Naive thymus-derived CD4-positive, alpha-beta T cell (primary cell): Measurements from ENCODE around the gene INTS1. TPM values are rescaled to one million over a fixed set of nuclear protein-coding genes. Genes with fewer than 3 reads are reported as not detected.

Source experiments
- ATAC-seq: fragments of 150-1000 bp; cut with Tn5 transposase; 2 replicates; pipeline ENCODE4 v1.10.0; 2021; ENCODE audit warnings: mild to moderate bottlenecking, moderate library complexity
- CTCF ChIA-PET: fragments of 350-600 bp; sonication (Branson Sonifier 250); formaldehyde crosslinking; loops from one replicate; lab custom pipeline; 2021; ENCODE audit warnings: antibody characterized with exemption; lab: Charles Lee
- POLR2A ChIA-PET: fragments of 350-600 bp; sonication (Branson Sonifier 250); formaldehyde crosslinking; loops from one replicate; lab custom pipeline; 2021; ENCODE audit warnings: antibody characterized with exemption, inconsistent platforms; lab: Charles Lee
- DNase-seq, 9 donors: peaks; one replicate each; pipeline versions ENCODE4 v3.0.0 to v3.0.0-alpha.2; 2020 to 2022; ENCODE audit warnings: mixed read lengths in 1 of 9
- H3K27ac ChIP-seq: one replicate; pipeline ENCODE4 v1.7.0; 2013; ENCODE audit warnings: mild to moderate bottlenecking, low read depth, low read length, moderate library complexity
- H3K27me3 ChIP-seq, 2 donors: one replicate each; pipeline ENCODE4 v1.7.0; 2013; ENCODE audit warnings: low read length in 2 of 2, mild to moderate bottlenecking in 2 of 2, moderate library complexity in 2 of 2; ENCODE audit not compliant: control insufficient read depth in 2 of 2, insufficient read depth in 2 of 2
- H3K36me3 ChIP-seq, 3 experiments: 1 replicate in 2 of 3; 2 replicates in 1 of 3; pipeline ENCODE4 v1.7.0; 2013; ENCODE audit warnings: low read length in 3 of 3, mild to moderate bottlenecking in 3 of 3, moderate library complexity in 1 of 3; ENCODE audit not compliant: insufficient read depth in 3 of 3, control insufficient read depth in 2 of 3
- H3K4me1 ChIP-seq, 2 donors: one replicate each; pipeline ENCODE4 v1.7.0; 2013; ENCODE audit warnings: low read length in 2 of 2, mild to moderate bottlenecking in 2 of 2, moderate library complexity in 1 of 2; ENCODE audit not compliant: control insufficient read depth in 2 of 2, insufficient read depth in 2 of 2
- H3K4me3 ChIP-seq: 2 replicates; pipeline ENCODE4 v1.7.0; 2013; ENCODE audit warnings: mild to moderate bottlenecking, low read length
- H3K9me3 ChIP-seq, 3 experiments: 1 replicate in 2 of 3; 2 replicates in 1 of 3; pipeline ENCODE4 v1.7.0; 2013; ENCODE audit warnings: low read length in 3 of 3; ENCODE audit not compliant: control insufficient read depth in 2 of 3
- H3K27ac Mint-ChIP-seq, 9 donors: one replicate each; pipeline ENCODE4 v1.8.0; 2020 to 2022; ENCODE audit warnings: mixed read lengths in 9 of 9, mild to moderate bottlenecking in 8 of 9, moderate library complexity in 5 of 9, inconsistent platforms in 2 of 9
- H3K27me3 Mint-ChIP-seq, 5 donors: one replicate each; pipeline ENCODE4 v1.8.0; 2021 to 2022; ENCODE audit warnings: mixed read lengths in 5 of 5, mild to moderate bottlenecking in 1 of 5
- H3K36me3 Mint-ChIP-seq, 5 donors: one replicate each; pipeline ENCODE4 v1.8.0; 2020 to 2022; ENCODE audit warnings: mixed read lengths in 5 of 5, mild to moderate bottlenecking in 3 of 5, inconsistent platforms in 1 of 5
- H3K4me1 Mint-ChIP-seq, 7 donors: one replicate each; pipeline ENCODE4 v1.8.0; 2020 to 2022; ENCODE audit warnings: mixed read lengths in 7 of 7, mild to moderate bottlenecking in 3 of 7, inconsistent platforms in 1 of 7
- H3K4me3 Mint-ChIP-seq, 10 donors: one replicate each; pipeline ENCODE4 v1.8.0; 2020 to 2022; ENCODE audit warnings: mild to moderate bottlenecking in 10 of 10, mixed read lengths in 10 of 10, moderate library complexity in 6 of 10, inconsistent platforms in 2 of 10
- H3K9me3 Mint-ChIP-seq, 11 donors: one replicate each; pipeline ENCODE4 v1.8.0; 2020 to 2022; ENCODE audit warnings: mixed read lengths in 11 of 11, mild to moderate bottlenecking in 4 of 11, inconsistent platforms in 1 of 11, moderate library complexity in 1 of 11
- intact Hi-C, 2 donors: fragments of 100-400 bp; cut with micrococcal nuclease; formaldehyde crosslinking; loops; one replicate each; pipeline ENCODE4 v1.15.1; 2023
- polyA plus RNA-seq, 2 donors: library from polyadenylated mRNA; unstranded; fragments of 300-500 nt; fragmentation: Illumina TruSeq; gene quantifications; one replicate each; pipeline ENCODE4 v1.2.3, GENCODE V29; 2021
- total RNA-seq, 6 experiments: library from RNA in 5 of 6; stranded (reverse) in 5 of 6; gene quantifications; 1 replicate in 5 of 6; 2 replicates in 1 of 6; pipeline ENCODE4 v1.2.3 and lab custom pipeline; 2021 to 2026

INTS1 gene
- total and polyA plus RNA-seq, 7 experiments from 2014 or later = 15.1 to 157 (median 103) TPM

- ATAC-seq (peak; percentile 15), DNase-seq (no peak)
- ChIA-PET POLR2A (no interaction called here), CTCF (no interaction called here)
- Histone ChIP-seq H3K9me3 (no peaks in the 10 kb centered on the region), H3K4me3 (no peak overlapping the region), H3K36me3 (peaks cover 0 to 40% (median 0%) of the 10 kb centered on the region in 3 experiments), H3K27ac (no peak overlapping the region), H3K4me1 (no peaks in the 10 kb centered on the region), H3K27me3 (no peaks in the 10 kb centered on the region)
- intact Hi-C loops = no loop called here
- Mint-ChIP-seq H3K4me3 (no peak overlapping the region), H3K4me1 (peaks cover 0 to 8% (median 4%) of the 10 kb centered on the region in 7 donors), H3K27me3 (no peaks in the 10 kb centered on the region), H3K27ac (no peak overlapping the region), H3K9me3 (no peaks in the 10 kb centered on the region), H3K36me3 (peaks cover 0 to 4% (median 0%) of the 10 kb centered on the region in 5 donors)
Observed at GRCh38 chr7:1545417-1546246, 41.4 kb upstream of the INTS1 start.

DNA sequence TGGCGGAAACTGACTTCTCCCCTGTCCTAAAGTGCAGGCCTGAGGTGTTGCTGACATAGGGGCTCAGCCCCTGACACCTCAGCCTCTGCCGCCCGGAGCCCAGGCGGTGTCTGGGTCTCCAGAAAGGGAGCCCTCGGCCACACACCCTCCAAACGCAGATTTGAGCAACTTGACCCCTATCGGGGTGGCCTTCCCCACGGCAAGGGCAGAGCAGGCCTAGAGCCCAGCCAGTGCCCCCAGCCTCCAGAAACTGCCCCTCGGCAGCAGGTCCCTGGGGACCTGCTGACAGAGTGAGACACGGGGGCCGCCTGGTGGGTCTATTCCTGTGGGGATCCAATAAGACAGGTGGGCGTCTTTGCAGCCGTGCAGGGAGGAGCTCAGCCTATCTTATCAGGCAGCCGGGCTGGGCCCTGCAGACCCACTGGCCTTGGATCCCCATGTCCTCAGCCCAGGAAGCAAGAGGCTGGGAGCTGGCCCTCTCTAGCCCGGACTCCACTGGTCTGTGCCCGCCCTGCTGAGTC, 40.8 kb upstream of the INTS1 start:
- Histone ChIP-seq H3K4me1 (no peaks in the 10 kb centered on the region), H3K27me3 (no peaks in the 10 kb centered on the region), H3K27ac (no peak overlapping the region), H3K9me3 (no peaks in the 10 kb centered on the region), H3K36me3 (peaks cover 0 to 46% (median 0%) of the 10 kb centered on the region in 3 experiments), H3K4me3 (no peak overlapping the region)
- no peak for DNase-seq
- H3K27me3 Mint-ChIP-seq = no peaks in the 10 kb centered on the region
- CTCF ChIA-PET = no interaction called here
- H3K27ac Mint-ChIP-seq = peak overlapping the region in 3 of 9 donors; percentile 5 to 52 (median 28)
- H3K4me3 Mint-ChIP-seq = no peak overlapping the region
- H3K36me3 Mint-ChIP-seq = peaks cover 0 to 4% (median 0%) of the 10 kb centered on the region in 5 donors
- no peak for ATAC-seq
- intact Hi-C loops = no loop called here
- no peaks in the 10 kb centered on the region for H3K9me3 Mint-ChIP-seq
- H3K4me1 Mint-ChIP-seq = peaks cover 0 to 8% (median 4%) of the 10 kb centered on the region in 7 donors
- POLR2A ChIA-PET = no interaction called here

- Mint-ChIP-seq H3K4me3 (no peak overlapping the region), H3K9me3 (no peaks in the 10 kb centered on the region), H3K36me3 (peaks cover 0 to 4% (median 0%) of the 10 kb centered on the region in 5 donors), H3K27me3 (no peaks in the 10 kb centered on the region), H3K4me1 (peaks cover 0 to 8% (median 4%) of the 10 kb centered on the region in 7 donors), H3K27ac (peak overlapping the region in 2 of 9 donors; percentile 5 to 28)
- H3K27ac ChIP-seq = no peak overlapping the region
- intact Hi-C loops = no loop called here
- no peaks in the 10 kb centered on the region for H3K9me3 ChIP-seq
- ATAC-seq = peak; percentile 14
- peaks cover 0 to 52% (median 0%) of the 10 kb centered on the region in 3 experiments for H3K36me3 ChIP-seq
- no peaks in the 10 kb centered on the region for H3K27me3 ChIP-seq
- ChIA-PET POLR2A (no interaction called here), CTCF (interaction anchor here (0.7 to 0.8 kb wide), 2 partner anchors 10 to 11 kb away, joined by 3 read pairs; partner anchors contain the start of gene TMEM184A)
- H3K4me1 ChIP-seq = no peaks in the 10 kb centered on the region
- H3K4me3 ChIP-seq = no peak overlapping the region
- no peak for DNase-seq
Observed at GRCh38 chr7:1544178-1544895, 40.1 kb upstream of the INTS1 start.

DNA sequence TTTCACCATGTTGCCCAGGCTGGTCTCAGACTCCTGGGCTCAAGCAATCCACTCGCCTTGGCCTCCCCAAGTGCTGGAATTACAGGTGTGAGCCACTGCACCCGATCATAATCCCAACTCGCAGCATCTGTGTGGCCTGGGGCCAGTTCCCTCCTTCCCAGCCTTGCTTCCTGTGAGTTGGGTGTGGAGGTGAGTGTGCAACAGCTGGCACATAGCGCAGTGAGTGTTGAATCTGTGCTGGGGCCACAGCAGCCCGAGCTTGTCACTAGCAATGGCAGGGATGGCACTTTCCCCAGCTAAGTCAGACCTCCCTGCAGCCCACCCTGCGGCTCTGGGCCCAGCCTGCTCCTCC, 39.6 kb upstream of the INTS1 start:
- H3K9me3 ChIP-seq = no peaks in the 10 kb centered on the region
- no peak overlapping the region for H3K4me3 Mint-ChIP-seq
- no peak overlapping the region for H3K27ac ChIP-seq
- POLR2A ChIA-PET = no interaction called here
- no peak for DNase-seq
- H3K27me3 ChIP-seq = no peaks in the 10 kb centered on the region
- peak; percentile 1 for ATAC-seq
- no peaks in the 10 kb centered on the region for H3K4me1 ChIP-seq
- no peak overlapping the region for H3K4me3 ChIP-seq
- no peaks in the 10 kb centered on the region for H3K9me3 Mint-ChIP-seq
- peaks cover 0 to 57% (median 0%) of the 10 kb centered on the region in 3 experiments for H3K36me3 ChIP-seq
- peaks cover 0 to 5% (median 4%) of the 10 kb centered on the region in 7 donors for H3K4me1 Mint-ChIP-seq
- H3K27me3 Mint-ChIP-seq = no peaks in the 10 kb centered on the region
- CTCF ChIA-PET = interaction anchor here (0.7 to 0.8 kb wide), 2 partner anchors 9 to 12 kb away, joined by 3 read pairs; partner anchors contain the start of gene TMEM184A
- H3K27ac Mint-ChIP-seq = no peak overlapping the region
- intact Hi-C loops = no loop called here
- H3K36me3 Mint-ChIP-seq = peaks cover 0 to 4% (median 0%) of the 10 kb centered on the region in 5 donors

GRCh38 chr7:1542841-1543747, 38.9 kb upstream of the INTS1 start:
- no peak for DNase-seq
- Histone ChIP-seq H3K4me3 (no peak overlapping the region), H3K36me3 (peaks cover 0 to 62% (median 0%) of the 10 kb centered on the region in 3 experiments), H3K27me3 (no peaks in the 10 kb centered on the region), H3K9me3 (no peaks in the 10 kb centered on the region), H3K4me1 (no peaks in the 10 kb centered on the region), H3K27ac (no peak overlapping the region)
- Mint-ChIP-seq H3K4me3 (no peak overlapping the region), H3K4me1 (peaks cover 0 to under 1% (median 0%) of the 10 kb centered on the region in 7 donors), H3K27ac (no peak overlapping the region), H3K27me3 (no peaks in the 10 kb centered on the region), H3K9me3 (no peaks in the 10 kb centered on the region), H3K36me3 (peaks cover 0 to 4% (median 0%) of the 10 kb centered on the region in 5 donors)
- ChIA-PET POLR2A (no interaction called here), CTCF (interaction anchor here (0.8 kb wide), 1 partner anchor 9 kb away, joined by 3 read pairs; no protein-coding TSS in a partner anchor)
- ATAC-seq = no peak
- intact Hi-C loops = no loop called here

DNA sequence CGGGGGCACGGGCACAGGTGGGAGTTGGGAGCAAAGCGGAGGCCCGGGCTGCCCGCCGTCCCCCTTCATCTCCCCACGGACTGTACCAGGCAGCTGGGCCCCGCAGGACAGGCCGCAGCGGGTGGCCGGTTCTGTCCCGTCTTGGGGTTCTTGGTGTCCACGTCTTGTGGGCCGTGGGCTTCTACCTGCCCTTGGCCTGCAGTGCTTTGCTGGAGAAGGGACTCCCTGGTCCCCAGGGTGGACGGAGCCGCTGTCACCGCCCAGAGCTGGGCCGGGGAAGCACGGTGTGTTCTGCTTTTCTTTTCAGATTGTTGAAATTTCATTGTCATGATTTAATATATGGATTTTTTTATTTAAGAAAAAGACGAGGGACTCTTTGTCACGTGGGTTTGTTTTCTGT, 38.1 kb upstream of the INTS1 start:
- POLR2A ChIA-PET = no interaction called here
- Mint-ChIP-seq H3K4me3 (no peak overlapping the region), H3K27me3 (no peaks in the 10 kb centered on the region), H3K27ac (no peak overlapping the region), H3K4me1 (peaks cover 0 to 2% (median 0%) of the 10 kb centered on the region in 7 donors), H3K9me3 (no peaks in the 10 kb centered on the region), H3K36me3 (peaks cover 0 to 4% (median 0%) of the 10 kb centered on the region in 5 donors)
- H3K27me3 ChIP-seq = no peaks in the 10 kb centered on the region
- DNase-seq (no peak), ATAC-seq (no peak)
- H3K4me3 ChIP-seq = no peak overlapping the region
- H3K9me3 ChIP-seq = no peaks in the 10 kb centered on the region
- intact Hi-C loops = no loop called here
- no peaks in the 10 kb centered on the region for H3K4me1 ChIP-seq
- CTCF ChIA-PET = no interaction called here
- H3K27ac ChIP-seq = no peak overlapping the region
- H3K36me3 ChIP-seq = peaks cover 0 to 69% (median 0%) of the 10 kb centered on the region in 3 experiments
